MM.1S (cell line): ENCODE data around the gene ARHGAP23.
A peak's percentile ranks its signal among the peaks of the same experiment; 100 is the strongest.

Experiments
- DNase-seq: peaks from one replicate; pipeline ENCODE4 v3.0.0-alpha.2; 2015
- H2AFZ ChIP-seq: fragments of 300-600 bp; sonication (generic); 2 replicates; pipeline ENCODE4 v1.6.0; 2016; ENCODE audit warnings: antibody characterized with exemption, low read length
- H3F3A ChIP-seq: fragments of 300-600 bp; sonication (generic); 2 replicates; pipeline ENCODE4 v1.6.1; 2016; ENCODE audit warnings: mild to moderate bottlenecking, antibody characterized with exemption, low read length, moderate library complexity, mixed read lengths; ENCODE audit not compliant: insufficient read depth
- H3K27ac ChIP-seq: fragments of 300-600 bp; sonication (generic); 2 replicates; pipeline ENCODE4 v1.5.1; 2016; ENCODE audit warnings: mild to moderate bottlenecking, low read length
- H3K27me3 ChIP-seq: fragments of 300-600 bp; sonication (generic); replicated peaks from 2 replicates; pipeline ENCODE4 v1.6.0; 2016; ENCODE audit warnings: low read length; ENCODE audit not compliant: insufficient read depth
- H3K36me3 ChIP-seq: fragments of 300-600 bp; sonication (generic); replicated peaks from 2 replicates; pipeline ENCODE4 v1.6.1; 2016; ENCODE audit warnings: mild to moderate bottlenecking, low read length, mixed read lengths; ENCODE audit not compliant: insufficient read depth
- H3K4me1 ChIP-seq: fragments of 300-600 bp; sonication (generic); 2 replicates; pipeline ENCODE4 v1.6.1; 2016; ENCODE audit warnings: low read length, mixed read lengths
- H3K4me2 ChIP-seq: fragments of 300-600 bp; sonication (generic); 2 replicates; pipeline ENCODE4 v1.6.0; 2016; ENCODE audit warnings: low read depth, low read length
- H3K4me3 ChIP-seq: fragments of 300-600 bp; sonication (generic); 2 replicates; pipeline ENCODE4 v1.5.1; 2016; ENCODE audit warnings: low read length, mixed read lengths
- H3K79me2 ChIP-seq: fragments of 300-600 bp; sonication (generic); 2 replicates; pipeline ENCODE4 v1.6.1; 2016; ENCODE audit warnings: mixed run types, low read length, mixed read lengths
- H3K9ac ChIP-seq: fragments of 300-600 bp; sonication (generic); 2 replicates; pipeline ENCODE4 v1.6.1; 2016; ENCODE audit warnings: low read length, mixed read lengths
- H3K9me2 ChIP-seq: fragments of 300-600 bp; sonication (generic); replicated peaks from 2 replicates; pipeline ENCODE4 v1.6.1; 2016; ENCODE audit warnings: mild to moderate bottlenecking, low read length, mixed read lengths; ENCODE audit not compliant: insufficient read depth
- H3K9me3 ChIP-seq: fragments of 300-600 bp; sonication (generic); replicated peaks from 2 replicates; pipeline ENCODE4 v1.6.1; 2016; ENCODE audit warnings: mild to moderate bottlenecking, low read length, mixed read lengths; ENCODE audit not compliant: insufficient read depth
- H4K20me1 ChIP-seq: fragments of 300-600 bp; sonication (generic); 2 replicates; pipeline ENCODE4 v1.6.1; 2016; ENCODE audit warnings: mild to moderate bottlenecking, low read length, moderate library complexity, mixed read lengths; ENCODE audit not compliant: insufficient read depth
- CTCF ChIP-seq: fragments of 300-600 bp; sonication (generic); IDR thresholded peaks from 2 replicates; pipeline ENCODE4 v1.5.1; 2016; ENCODE audit warnings: antibody characterized with exemption, low read length, mixed read lengths
- EZH2 ChIP-seq: fragments of 300-600 bp; sonication (generic); optimal IDR thresholded peaks from 2 replicates; pipeline ENCODE3; 2017; ENCODE audit warnings: low read depth, mild to moderate bottlenecking, antibody characterized with exemption, low read length, mixed read lengths
- EZH2phosphoT487 ChIP-seq: fragments of 300-600 bp; sonication (generic); IDR thresholded peaks from 2 replicates; pipeline ENCODE4 v1.6.1; 2018; ENCODE audit warnings: antibody characterized with exemption, low read length

ARHGAP23 gene

GRCh38 chr17:38428112-38428642 lies at the start of gene ARHGAP23:
Gene ARHGAP23, plus strand, starts transcription at chr17:38428464. Its CDS starts 22 bp downstream, at chr17:38428486.
- Histone ChIP-seq H3K9ac (peak within 1 kb of the TSS; percentile 82), H3K4me2 (peak within 1 kb of the TSS; percentile 97), H4K20me1 (no peaks in the 10 kb centered on the region), H3F3A (peaks cover 14% of the 10 kb centered on the region), H3K9me2 (no peaks in the 10 kb centered on the region), H3K4me3 (peak within 1 kb of the TSS; percentile 99), H3K79me2 (peaks cover 61% of the 10 kb centered on the region), H3K4me1 (peaks cover 29% of the 10 kb centered on the region), H2AFZ (peak within 1 kb of the TSS; percentile 92), H3K27ac (peak within 1 kb of the TSS; percentile 69; the same call in 1 of the 2 replicates), H3K36me3 (no peaks in the 10 kb centered on the region), H3K27me3 (no peaks in the 10 kb centered on the region), H3K9me3 (no peaks in the 10 kb centered on the region)
- TF ChIP-seq EZH2phosphoT487: no peak
- TF ChIP-seq EZH2: no peak
- TF ChIP-seq CTCF: no peak
- peak; percentile 74 for DNase-seq

- TF ChIP-seq EZH2 (no peak), EZH2phosphoT487 (no peak), CTCF (no peak)
- Histone ChIP-seq H3K4me1 (no peaks in the 10 kb centered on the region), H3K4me3 (no peak overlapping the region), H3K4me2 (no peak overlapping the region), H2AFZ (no peak overlapping the region), H3K36me3 (no peaks in the 10 kb centered on the region), H3K9me3 (no peaks in the 10 kb centered on the region), H3K27me3 (no peaks in the 10 kb centered on the region), H3K9ac (no peak overlapping the region), H3K9me2 (no peaks in the 10 kb centered on the region), H4K20me1 (no peaks in the 10 kb centered on the region), H3K27ac (no peak overlapping the region), H3F3A (no peaks in the 10 kb centered on the region), H3K79me2 (no peaks in the 10 kb centered on the region)
- no peak for DNase-seq
Measured at GRCh38 chr17:38379448-38379847, 48.8 kb upstream of the ARHGAP23 start.

GRCh38 chr17:38395090-38395489 lies 33.2 kb upstream of the ARHGAP23 start:
- Histone ChIP-seq H3F3A (no peaks in the 10 kb centered on the region), H3K27me3 (no peaks in the 10 kb centered on the region), H3K4me3 (no peak overlapping the region), H3K36me3 (no peaks in the 10 kb centered on the region), H2AFZ (no peak overlapping the region), H3K9me3 (no peaks in the 10 kb centered on the region), H3K79me2 (no peaks in the 10 kb centered on the region), H4K20me1 (no peaks in the 10 kb centered on the region), H3K4me1 (no peaks in the 10 kb centered on the region), H3K9me2 (no peaks in the 10 kb centered on the region), H3K9ac (no peak overlapping the region), H3K27ac (no peak overlapping the region), H3K4me2 (no peak overlapping the region)
- DNase-seq: no peak
- TF ChIP-seq EZH2phosphoT487 (no peak), EZH2 (no peak), CTCF (no peak)
